GM18907 (cell line): ENCODE data around the gene CCDC51.
A peak's percentile ranks its signal among the peaks of the same experiment; 100 is the strongest.
"Not testable (repeated sequence)": the region's sequence is repeated elsewhere in the genome, so short reads cannot be mapped to it uniquely, and the experiment has no call there.

Source experiments
- ATAC-seq: cut with Tn5 transposase; IDR thresholded peaks from one replicate; pipeline ENCODE4 v1.9.1; 2021; ENCODE audit warnings: mild to moderate bottlenecking, moderate library complexity; ENCODE audit not compliant: unreplicated experiment

Gene CCDC51

GRCh38 chr3:48466386-48467109 lies 26.6 kb upstream of the CCDC51 start:
- ATAC-seq: no peak

DNA sequence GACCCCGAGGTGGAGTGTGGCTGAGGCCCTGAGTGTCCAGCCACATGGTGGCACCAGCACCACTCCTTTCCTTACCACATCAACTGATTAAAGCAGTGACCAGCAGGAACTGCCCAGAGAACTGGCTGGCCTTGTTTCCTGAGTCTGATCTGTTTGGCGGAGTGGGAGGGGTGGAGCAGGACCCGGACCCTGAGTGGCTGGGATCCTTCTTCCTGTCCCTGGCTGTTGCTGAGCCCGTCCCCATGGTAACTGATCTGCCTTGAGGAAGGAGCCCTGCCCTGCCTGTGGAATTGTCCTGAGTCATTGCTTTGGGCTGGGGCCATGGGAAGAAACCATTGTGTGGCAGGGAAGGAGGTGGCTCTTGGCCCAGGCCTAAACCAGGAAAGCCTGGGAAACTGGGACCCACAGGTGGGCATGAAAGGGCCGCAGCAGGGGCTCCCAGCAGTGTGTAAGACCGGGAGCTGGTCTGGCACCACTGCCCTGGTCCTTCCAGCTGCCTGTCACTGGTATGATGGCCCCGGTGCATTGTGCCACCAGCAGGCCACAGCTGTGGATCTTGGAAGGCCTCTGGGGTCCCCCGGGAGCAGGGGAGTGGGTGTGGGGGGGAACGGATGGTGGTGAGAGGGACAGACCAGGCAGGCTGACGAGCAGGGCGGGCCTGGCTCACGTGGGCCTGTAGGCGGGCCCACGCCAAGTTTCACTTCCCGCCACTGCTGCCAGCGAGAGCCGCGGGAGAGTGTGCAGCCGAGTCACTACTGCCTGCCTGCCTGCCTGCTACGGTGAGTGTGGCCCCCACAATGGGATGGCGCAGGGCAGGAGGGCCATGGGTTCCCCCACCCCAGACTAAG lies 25.8 kb upstream of the CCDC51 start:
- peak; percentile 76 for ATAC-seq

DNA sequence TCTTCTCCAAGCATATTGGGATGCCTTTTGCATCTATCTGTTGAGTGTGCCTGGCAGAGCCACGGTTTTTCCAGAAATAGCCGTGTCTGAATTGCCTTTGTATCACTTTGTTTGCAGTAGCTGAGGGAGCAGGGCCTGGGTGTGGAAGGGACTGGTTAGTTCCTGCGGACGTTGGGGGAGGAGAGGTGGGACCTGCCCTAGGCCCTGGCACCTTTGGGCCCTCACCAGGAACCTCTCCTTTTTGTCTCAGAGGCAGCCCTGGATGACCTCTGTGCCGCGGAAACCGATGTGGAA lies 25.3 kb upstream of the CCDC51 start:
- ATAC-seq: no peak

DNA sequence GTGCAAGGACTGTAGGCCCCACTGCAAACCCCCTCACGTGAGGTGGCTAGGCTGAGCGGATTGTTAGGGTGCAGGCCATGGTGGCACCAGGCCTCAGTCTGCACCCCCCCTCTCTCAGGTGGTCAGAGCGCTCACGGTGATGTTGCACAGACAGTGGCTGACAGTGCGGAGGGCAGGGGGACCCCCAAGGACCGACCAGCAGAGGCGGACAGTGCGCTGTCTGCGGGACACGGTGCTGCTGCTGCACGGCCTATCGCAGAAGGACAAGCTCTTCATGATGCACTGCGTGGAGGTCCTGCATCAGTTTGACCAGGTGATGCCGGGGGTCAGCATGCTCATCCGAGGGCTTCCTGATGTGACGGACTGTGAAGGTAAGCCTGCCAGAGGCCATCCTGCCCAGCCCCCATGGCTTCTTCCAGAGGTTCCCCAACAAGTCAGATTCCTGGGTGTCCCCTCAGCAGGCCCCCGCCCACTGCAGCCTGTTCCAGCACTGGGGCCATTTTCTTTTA lies 24.8 kb upstream of the CCDC51 start:
- no peak for ATAC-seq

GRCh38 chr3:48463703-48464102 lies 23.8 kb upstream of the CCDC51 start:
- ATAC-seq: no peak

GRCh38 chr3:48461767-48462166 lies 21.8 kb upstream of the CCDC51 start:
- ATAC-seq: not testable (repeated sequence)

- ATAC-seq: no peak
These were observed 20.6 kb upstream of the CCDC51 start for GRCh38 chr3:48460517-48460902.

- no peak for ATAC-seq
These were observed 20.0 kb upstream of the CCDC51 start for GRCh38 chr3:48459773-48460516.

DNA sequence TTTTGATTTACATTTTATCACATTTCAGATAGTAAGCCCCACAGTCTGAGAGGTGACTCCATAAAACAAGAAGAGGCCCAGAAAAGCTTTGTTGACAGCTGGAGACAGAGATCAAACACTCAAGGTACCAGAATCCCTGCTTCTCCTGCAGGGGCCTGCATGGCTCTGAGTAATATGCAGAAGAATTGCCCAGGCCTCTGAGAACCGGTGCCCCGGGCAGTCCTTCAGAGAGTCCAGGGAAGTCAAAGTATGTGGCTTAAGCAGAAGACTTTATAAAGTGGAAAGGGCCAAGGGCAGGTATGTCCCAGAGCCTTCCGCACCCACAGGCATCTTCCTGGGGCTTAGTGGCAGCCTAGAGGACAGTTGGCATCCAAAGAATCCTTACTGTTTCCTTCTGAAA lies 19.4 kb upstream of the CCDC51 start:
- ATAC-seq: no peak

- ATAC-seq: no peak
These were observed 16.5 kb upstream of the CCDC51 start for GRCh38 chr3:48456456-48456855.

DNA sequence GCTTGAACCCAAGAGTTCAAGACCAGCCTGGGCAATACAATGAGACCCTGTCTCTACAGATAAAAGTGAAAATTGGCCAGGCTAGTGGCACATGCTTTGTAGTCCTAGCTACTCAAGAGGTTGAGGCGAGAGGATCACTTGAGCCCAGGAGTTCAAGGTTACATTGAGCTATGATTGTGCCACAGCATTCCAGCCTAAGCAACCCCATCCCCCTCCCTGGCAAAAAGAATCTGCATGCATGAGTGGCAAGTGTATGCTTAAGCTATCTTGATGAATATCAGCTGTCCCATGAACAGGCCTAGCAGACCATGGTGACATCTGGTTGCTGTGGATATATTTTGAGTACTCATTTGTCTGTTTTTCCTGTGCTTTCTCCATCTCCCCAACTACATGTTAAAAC lies 11.4 kb upstream of the CCDC51 start:
- ATAC-seq: no peak

- peak; percentile 87 for ATAC-seq
These were observed 6.7 kb upstream of the CCDC51 start, which contains the start of gene ATRIP for GRCh38 chr3:48446425-48447193. Gene ATRIP (plus strand): TSS chr3:48446737. CDS start chr3:48446846, 109 bp downstream.

DNA sequence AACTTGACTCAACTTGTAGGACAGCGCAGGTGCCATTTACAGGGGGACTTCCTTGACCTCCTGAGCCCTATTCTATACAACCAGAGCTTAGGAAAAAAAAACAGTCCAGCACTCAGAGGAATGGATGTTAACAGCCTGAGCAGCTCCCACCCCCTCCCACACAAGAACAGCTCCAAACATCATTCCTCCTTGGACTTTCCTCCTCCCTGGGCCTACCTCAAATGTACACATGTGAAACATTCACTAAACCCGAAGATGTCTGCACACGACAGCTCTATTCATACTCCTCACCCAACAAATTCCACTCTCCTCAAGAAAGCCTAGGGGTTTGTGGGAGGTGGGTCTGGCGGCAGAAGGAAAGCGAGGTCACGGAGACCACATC lies 6.1 kb upstream of the CCDC51 start:
- ATAC-seq: no peak

DNA sequence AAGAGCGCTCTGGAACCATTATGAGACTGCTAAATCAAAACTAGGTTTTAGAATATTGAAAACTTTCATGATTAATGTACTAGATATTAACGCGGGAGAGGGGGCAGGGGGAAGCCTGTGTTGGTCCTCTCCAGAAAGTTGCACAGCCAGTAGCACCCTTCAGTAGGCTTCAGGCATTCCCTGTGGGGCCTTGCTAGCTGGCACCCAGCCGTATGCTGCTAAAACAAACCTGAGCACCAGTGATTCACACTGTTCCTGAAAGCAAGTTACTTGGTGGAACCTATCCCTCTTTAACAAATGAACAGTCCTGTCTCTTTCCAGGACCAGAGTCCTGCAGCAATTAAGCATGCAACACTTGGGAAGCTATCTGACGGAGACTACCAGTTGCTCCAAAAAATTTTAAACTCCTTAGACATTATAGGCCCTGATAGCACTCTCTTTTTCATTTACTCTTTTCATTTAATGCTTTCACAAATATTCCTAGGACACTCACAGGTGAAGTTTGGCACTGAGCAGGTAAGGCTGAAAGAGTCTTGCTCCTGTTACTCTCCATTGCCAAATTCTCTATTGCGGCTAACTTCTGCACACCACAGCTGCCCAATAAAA lies 5.5 kb upstream of the CCDC51 start:
- no peak for ATAC-seq

GRCh38 chr3:48441940-48442339 lies 2.0 kb upstream of the CCDC51 start:
- ATAC-seq: no peak

GRCh38 chr3:48440590-48440958 lies 655 bp upstream of the CCDC51 start:
- ATAC-seq: peak; percentile 6

- no peak for ATAC-seq
These were observed 2.1 kb downstream of the CCDC51 start for GRCh38 chr3:48437812-48438211.

GRCh38 chr3:48436855-48437254 lies 3.1 kb downstream of the CCDC51 start:
- no peak for ATAC-seq

DNA sequence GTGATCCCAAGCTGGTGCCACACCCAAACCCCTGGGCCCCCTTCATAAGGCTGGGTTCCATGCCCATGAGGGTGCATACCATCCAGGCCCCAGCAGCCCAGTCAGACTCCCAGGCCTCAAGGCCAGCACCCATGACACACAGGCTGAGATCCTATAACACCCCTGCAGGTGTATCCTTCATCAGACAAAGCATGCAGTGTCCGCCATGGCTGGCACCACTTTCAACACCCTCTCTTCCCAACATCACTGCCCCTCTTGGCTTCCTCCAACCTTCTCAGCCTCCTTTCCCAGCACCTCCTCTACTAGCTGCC lies 3.5 kb downstream of the CCDC51 start:
- ATAC-seq: no peak

- peak; percentile 35 for ATAC-seq
These were observed 4.0 kb downstream of the CCDC51 start for GRCh38 chr3:48435774-48436476.
